Dermis microvascular lymphatic vessel endothelial cell (primary cell): ENCODE data around the gene PEPD. TPM values are rescaled to one million over a fixed set of nuclear protein-coding genes. Genes with fewer than 3 reads are reported as not detected.
"Not testable (repeated sequence)": the region's sequence is repeated elsewhere in the genome, so short reads cannot be mapped to it uniquely, and the experiment has no call there.

ENCODE experiments used
- DNase-seq, 2 donors: peaks; one replicate each; pipeline versions ENCODE4 v3.0.0 to v3.0.0-alpha.2; 2010; ENCODE audit warnings: low read depth in 2 of 2
- total RNA-seq: library from RNA; depleted of rRNA; stranded (reverse); fragments of >200 nt; gene quantifications from 2 replicates; pipeline ENCODE4 v1.2.1, GENCODE V29; 2014

The PEPD gene
- total RNA-seq, 1 donor from 2014 or later: 57.6 TPM

- no peak for DNase-seq
These were observed 23.1 kb downstream of the PEPD start for GRCh38 chr19:33498391-33499000.

GRCh38 chr19:33497778-33498175 is 23.8 kb downstream of the PEPD start:
- DNase-seq: no peak

GRCh38 chr19:33497131-33497777 is 24.3 kb downstream of the PEPD start:
- no peak for DNase-seq

GRCh38 chr19:33496038-33496895 is 25.3 kb downstream of the PEPD start:
- DNase-seq: no peak

- DNase-seq: no peak
These were observed 28.0 kb downstream of the PEPD start for GRCh38 chr19:33493401-33494275.

GRCh38 chr19:33492951-33493350 is 28.6 kb downstream of the PEPD start:
- no peak for DNase-seq

- no peak for DNase-seq
These were observed 29.5 kb downstream of the PEPD start for GRCh38 chr19:33492090-33492489.

GRCh38 chr19:33490596-33490995 is 31.0 kb downstream of the PEPD start:
- DNase-seq: not testable (repeated sequence)

GRCh38 chr19:33490041-33490451 is 31.5 kb downstream of the PEPD start:
- DNase-seq: no peak

GRCh38 chr19:33488826-33489225 is 32.8 kb downstream of the PEPD start:
- no peak for DNase-seq

- DNase-seq: no peak
These were observed 33.4 kb downstream of the PEPD start for GRCh38 chr19:33487901-33488800.

- DNase-seq: no peak
These were observed 34.4 kb downstream of the PEPD start for GRCh38 chr19:33486936-33487811.

GRCh38 chr19:33486407-33486806 is 35.2 kb downstream of the PEPD start:
- no peak for DNase-seq

GRCh38 chr19:33484226-33484774 is 37.3 kb downstream of the PEPD start:
- no peak for DNase-seq

GRCh38 chr19:33482476-33482875 is 39.1 kb downstream of the PEPD start:
- no peak for DNase-seq

- DNase-seq: no peak
These were observed 39.7 kb downstream of the PEPD start for GRCh38 chr19:33481863-33482262.

- not testable (repeated sequence) for DNase-seq
These were observed 42.0 kb downstream of the PEPD start for GRCh38 chr19:33479570-33479969.

GRCh38 chr19:33477781-33478180 is 43.8 kb downstream of the PEPD start:
- DNase-seq: peak in 1 of 2 donors; percentile 21

GRCh38 chr19:33476151-33476707 is 45.4 kb downstream of the PEPD start:
- DNase-seq: no peak
